NCI-H2196 (cell line): Measurements from ENCODE around the gene DGKH.
"Not testable (repeated sequence)": the region's sequence is repeated elsewhere in the genome, so short reads cannot be mapped to it uniquely, and the experiment has no call there.

Source experiments
- DNase-seq: peaks from one replicate; lab custom pipeline; 2025; ENCODE audit not compliant: unreplicated experiment; lab: John Stamatoyannopoulos, UW

Gene DGKH

DNA sequence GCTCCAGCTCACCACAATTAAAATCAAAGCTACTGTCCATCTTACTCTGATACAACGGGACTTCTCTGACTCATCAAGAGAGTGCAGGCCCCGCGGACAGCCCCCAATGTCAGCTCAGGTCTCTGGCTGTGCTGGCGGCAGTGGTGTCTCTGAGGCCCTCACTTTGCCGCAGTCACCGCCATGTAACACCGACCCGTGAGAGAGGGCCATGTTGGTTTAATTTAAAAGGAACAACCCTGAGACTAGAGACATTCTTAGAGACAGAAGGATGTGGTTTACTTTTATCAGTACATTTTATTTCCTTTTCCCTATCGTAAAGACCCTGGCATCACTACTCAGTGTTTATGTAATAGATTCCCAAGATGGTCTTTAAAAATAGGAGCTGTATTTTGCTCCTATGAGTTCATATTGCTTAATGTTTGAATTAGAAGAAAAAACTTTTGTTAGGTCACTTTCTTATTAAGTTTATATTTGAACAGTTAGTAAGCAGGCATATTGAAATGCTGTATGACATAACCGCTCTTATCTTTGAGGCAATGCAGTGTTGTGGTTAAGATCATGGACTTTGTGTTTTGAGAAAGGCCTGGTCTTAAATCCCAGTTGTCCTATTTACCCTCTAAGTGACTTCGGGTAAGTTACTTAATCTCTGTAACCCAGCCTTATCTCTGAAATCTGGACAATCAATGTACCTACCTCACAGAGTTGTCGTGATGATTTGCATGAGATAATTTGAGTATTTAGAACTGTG lies 23.4 kb downstream of the DGKH start:
- DNase-seq, result no peak

DNA sequence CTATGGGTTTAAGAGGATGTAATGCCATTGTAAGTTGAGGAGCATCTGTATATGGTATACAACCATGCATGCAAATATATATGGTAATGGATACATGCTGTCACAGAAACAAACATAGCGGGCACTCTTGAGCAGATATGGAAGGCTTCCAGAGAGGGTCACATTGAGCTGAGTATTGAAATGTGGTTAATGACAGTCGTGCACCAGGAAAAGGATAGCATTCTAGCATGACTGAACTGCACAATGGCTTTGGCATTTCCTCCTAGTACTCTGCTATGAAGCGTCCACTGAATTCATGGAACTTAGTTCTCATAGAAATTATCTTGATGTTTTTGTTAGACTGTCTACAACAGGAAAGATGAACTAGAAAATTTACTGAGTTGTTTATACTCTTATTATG lies 25.2 kb downstream of the DGKH start:
- no peak for DNase-seq

DNA sequence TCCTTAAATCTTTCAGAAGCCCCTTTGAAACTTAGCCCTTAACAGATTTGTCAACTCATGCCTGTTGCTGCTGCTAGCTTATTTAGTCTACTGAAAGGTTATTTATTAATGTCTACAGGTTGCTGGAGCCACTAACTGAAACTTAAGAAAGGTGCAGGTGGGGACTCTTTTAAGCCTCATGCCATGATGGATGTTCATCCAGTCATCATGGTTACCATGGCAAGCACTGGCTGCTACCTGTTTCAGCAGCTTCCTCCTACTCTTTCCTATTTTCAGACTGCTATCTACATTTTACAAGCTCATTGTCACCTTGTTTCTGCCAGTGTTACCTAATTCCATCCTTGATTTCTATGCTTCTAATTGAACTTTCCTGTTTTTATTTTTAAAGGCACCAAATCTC lies 27.1 kb downstream of the DGKH start:
- DNase-seq, result no peak

DNA sequence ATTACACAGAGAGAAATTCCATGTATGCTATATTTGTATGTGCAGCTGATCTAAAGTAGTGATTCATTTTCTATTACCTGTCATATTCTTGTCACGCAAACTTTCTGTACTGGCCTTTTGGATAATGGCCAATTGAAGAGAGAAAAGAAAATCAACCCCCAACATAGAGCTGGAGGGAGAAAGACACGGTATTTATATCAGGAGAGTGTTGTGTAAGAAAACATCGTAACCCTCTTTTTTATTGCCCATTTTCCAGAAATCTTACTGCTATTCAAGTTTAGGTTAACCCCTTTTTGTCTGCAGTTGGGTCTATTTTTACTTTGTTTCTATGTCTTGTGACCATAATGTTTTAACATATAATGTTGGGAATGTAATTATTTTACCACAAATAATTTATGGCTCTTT lies 27.9 kb downstream of the DGKH start:
- no peak for DNase-seq

DNA sequence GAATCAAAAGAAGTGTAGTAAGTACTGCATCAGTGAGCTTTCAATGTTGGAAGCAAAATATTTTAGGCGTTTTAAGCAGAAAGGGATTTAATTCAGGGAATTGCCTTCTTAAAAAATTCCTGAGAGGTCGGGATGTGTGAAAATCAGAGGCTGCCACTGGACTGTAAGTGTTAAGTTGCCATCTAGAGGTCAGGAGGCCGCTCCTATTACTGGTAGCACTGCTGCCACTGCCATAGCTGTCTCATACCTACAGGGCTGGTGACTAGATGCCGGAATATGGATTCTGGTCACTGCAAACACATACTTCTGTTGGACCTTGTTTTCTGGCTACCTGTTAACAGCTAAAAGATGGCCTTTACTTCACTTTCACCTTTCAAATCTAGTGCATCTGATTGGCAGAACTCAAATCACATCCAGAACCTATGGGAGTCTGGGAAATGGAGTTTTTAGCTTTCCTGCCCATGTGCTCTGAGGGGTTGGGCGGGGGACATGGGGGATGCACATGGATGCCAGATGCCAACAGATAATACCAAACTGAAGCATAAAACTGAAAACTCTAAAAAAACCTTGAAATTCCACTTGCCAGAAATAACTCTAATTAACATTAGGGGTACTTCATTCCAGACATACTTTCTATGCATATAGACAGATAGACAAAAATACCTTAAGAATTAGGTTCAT lies 29.8 kb downstream of the DGKH start:
- no peak for DNase-seq

DNA sequence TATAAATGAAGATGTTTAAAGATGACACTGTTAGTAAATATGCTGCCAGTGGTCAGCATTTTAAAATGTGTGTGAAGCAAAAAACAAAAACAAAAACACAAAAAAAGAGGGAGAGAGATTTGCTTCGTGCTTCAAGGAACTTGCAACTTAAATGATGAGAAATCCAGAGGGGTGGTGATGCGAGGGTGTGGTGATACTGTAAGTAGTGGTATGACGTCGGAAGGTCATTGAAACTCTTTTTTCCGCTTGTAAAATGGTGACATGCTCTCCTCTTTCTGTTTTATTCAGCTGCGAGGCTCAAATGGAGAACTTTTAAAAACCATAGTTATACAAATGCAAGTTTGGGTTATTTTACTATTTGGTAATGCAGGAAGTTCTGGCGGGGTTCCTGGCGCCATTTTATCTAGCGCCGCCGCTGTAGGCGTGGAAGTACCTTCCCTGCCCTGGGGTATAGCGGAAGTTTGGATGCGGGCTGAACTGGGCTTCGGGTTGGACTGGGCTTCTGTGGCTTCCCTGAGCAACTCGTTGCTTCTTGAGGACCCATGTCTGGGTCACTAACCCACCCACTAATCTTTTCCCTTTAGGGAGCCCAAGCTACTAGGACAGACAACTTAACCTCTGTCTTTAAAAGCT lies 34.8 kb downstream of the DGKH start:
- no peak for DNase-seq

- no peak for DNase-seq
These were observed 36.3 kb downstream of the DGKH start for GRCh38 chr13:42084722-42085121.

GRCh38 chr13:42086582-42086981 lies 38.1 kb downstream of the DGKH start:
- DNase-seq, result no peak

- DNase-seq, result no peak
These were observed 46.1 kb downstream of the DGKH start for GRCh38 chr13:42094516-42095040.

GRCh38 chr13:42096222-42096621 lies 47.8 kb downstream of the DGKH start:
- not testable (repeated sequence) for DNase-seq

DNA sequence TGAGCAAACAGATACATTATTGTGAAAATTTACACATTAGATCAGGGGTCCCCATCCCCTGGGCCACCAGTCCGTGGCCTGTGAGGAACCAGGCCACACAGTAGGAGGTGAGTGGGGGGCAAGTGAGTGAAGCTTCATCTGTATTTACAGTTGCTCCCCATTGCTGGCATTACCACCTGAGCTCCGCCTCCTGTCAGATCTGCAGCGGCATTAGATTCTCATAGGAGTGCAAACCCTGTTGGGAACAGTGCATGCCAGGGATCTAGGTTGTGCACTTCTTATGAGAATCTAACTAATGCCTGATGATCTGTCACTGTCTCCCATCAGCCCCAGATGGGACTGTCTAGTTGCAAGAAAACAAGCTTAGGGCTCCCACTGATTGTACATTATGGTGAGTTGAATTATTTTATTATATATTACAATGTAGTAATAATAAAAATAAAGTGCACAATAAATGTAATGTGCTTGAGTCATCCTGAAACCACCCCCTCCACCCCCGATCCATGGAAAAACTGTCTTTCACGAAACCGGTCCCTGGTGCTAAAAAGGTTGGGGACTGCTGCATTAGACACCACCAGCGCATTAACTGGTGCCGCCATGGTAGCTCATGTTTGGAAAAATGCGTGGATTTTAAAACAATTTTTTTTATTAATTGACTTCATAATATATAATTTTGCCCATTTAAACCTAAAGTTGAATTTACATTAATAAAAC lies 51.7 kb downstream of the DGKH start:
- DNase-seq, result no peak

DNA sequence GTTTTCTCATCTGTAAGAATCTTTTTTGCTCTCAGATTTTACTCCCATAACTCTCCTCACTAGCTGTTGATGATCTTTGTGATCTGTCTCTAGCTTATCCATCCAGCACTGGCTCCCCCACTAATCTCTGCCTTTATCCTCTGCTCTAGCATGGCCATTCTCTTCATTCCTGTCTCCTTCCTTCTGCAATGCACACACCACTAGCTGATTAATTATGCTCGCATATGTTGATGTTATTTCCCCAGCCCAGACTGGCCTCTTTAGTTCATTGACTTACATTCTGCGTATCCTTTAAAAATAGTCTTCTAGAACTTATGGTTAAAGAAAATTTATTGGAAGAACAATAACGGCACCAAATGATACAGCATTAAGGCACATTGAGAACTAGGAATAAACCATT lies 52.5 kb downstream of the DGKH start:
- DNase-seq, result no peak

GRCh38 chr13:42101821-42102585 lies 53.6 kb downstream of the DGKH start:
- peak; percentile 65 for DNase-seq

DNA sequence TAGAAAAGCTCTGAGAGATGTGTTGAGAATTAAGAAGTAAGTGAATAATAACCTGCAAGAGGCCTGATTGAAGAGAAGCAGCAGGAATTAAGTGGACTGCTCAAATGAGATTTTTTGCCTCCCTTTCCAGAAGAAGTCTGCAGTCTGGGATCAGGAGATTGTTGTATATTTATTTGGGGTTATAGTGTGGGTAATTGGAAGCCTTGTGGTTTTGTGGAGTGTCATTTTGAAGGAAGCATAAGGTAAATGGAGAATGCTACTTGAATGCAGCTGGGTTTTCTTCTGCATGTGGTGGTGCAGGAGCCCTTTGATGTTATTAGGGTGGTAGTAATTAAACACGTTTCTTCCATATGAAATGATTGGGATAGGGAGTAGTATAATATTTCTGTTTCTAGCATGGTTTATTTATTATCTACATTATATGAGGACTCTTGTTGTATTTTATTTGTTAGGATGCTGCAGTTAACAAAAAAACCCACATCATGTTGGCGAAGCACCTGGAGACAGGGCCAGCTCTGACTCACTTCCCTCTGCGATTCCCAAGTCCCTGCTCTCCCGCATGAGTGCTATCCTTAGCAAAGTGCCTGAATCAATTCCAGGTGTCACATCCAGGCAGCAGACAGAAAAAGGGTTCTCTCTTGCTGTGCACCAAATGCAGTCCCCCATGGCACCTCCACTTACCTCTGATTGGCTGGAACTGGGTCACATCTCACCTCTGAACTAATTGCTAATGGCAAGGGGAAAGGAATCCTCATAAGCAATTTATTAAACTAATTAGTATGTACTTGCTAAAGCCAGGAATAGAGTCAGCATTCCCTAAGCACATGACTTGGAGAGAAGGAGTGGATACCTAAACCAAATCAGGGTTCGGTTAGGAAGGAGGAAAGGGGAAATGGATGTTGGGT lies 54.8 kb downstream of the DGKH start:
- no peak for DNase-seq

GRCh38 chr13:42106998-42107397 lies 58.5 kb downstream of the DGKH start:
- DNase-seq, result no peak

GRCh38 chr13:42107421-42107820 lies 59.0 kb downstream of the DGKH start:
- DNase-seq, result no peak

DNA sequence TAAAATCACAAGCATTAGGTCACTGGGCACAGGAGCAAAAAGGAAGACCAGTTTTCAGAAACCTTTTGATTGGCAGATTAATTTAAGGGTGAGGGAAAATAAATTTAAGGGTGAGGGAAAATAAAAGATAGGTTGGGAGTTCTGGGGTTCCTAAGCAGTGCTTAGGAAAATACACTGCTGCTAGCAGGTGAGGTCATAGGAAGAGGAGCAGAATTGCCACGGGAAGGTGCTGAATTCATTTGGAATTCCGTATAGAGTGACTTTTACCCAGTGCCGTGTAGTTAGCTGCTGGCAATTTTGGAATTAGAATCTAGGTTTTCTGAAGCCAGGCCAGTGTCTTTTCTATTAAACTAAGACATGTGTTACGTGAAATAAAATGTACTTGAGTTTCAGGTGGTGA lies 59.8 kb downstream of the DGKH start:
- DNase-seq, result no peak

DNA sequence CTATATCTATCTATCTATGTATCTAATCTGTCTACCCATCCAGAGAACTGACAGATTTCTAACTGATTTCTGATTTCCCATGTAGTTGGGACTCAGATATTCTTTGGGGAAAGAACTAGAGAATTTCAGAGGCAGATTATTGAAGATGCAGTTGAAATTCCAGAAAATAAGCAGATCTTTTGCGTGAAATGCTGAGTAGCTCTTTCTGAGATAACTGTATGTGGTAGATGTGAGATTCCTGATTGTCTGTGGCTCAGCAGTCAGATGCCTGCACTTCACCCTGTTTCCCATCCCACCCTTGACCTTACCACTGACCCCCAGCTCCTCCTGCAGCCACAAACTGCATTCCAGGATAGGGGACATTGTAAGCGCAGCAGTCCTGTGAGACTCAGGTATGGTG lies 61.5 kb downstream of the DGKH start:
- no peak for DNase-seq

- peak; percentile 22 for DNase-seq
These were observed 62.1 kb downstream of the DGKH start for GRCh38 chr13:42110410-42111155.
